HG03196 (cell line): Measurements from ENCODE around the gene EIF4B.
A peak's percentile ranks its signal among the peaks of the same experiment; 100 is the strongest.

Source experiments
- ATAC-seq: cut with Tn5 transposase; IDR thresholded peaks from one replicate; pipeline ENCODE4 v1.9.1; 2021; ENCODE audit not compliant: unreplicated experiment

EIF4B gene

GRCh38 chr12:53067993-53068770, 61.9 kb downstream of the EIF4B start:
- ATAC-seq = no peak

DNA sequence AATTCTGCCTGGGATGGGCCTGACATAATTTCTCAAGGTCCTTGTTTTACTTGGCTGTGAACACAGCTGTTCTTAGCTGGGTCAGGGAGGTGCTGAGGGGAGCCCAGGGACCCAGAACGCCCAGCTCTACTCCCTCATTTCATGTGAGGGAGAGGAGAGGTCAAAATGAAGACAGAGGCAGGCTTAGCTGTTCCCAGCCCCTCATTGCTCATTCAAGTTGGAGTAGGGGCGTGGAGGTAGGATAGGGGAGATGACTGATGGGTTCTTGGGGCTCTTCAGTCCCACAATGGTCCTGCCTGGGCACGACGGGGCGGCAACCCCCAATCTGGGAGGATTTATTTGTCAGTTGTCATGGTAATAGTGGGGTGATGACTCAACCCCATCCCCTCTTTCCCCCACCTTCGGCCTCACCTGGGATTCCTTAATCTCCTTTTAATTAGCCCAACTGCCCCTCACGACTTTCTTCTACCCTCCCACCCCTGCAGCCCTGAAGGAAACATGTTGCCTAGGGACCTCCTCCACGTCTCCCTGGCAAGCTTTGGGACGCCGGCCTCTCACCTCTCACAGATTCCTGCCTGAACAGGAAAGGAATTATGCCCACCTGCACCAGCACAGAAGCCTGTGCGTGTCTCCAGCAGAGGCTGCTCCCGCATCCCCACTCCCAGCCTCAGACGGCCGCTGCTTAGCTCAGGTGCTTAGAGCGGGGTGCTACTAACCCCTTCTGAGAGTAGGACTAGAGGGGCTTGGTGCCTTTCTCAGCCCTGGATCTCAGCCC, 62.7 kb downstream of the EIF4B start:
- ATAC-seq = no peak

DNA sequence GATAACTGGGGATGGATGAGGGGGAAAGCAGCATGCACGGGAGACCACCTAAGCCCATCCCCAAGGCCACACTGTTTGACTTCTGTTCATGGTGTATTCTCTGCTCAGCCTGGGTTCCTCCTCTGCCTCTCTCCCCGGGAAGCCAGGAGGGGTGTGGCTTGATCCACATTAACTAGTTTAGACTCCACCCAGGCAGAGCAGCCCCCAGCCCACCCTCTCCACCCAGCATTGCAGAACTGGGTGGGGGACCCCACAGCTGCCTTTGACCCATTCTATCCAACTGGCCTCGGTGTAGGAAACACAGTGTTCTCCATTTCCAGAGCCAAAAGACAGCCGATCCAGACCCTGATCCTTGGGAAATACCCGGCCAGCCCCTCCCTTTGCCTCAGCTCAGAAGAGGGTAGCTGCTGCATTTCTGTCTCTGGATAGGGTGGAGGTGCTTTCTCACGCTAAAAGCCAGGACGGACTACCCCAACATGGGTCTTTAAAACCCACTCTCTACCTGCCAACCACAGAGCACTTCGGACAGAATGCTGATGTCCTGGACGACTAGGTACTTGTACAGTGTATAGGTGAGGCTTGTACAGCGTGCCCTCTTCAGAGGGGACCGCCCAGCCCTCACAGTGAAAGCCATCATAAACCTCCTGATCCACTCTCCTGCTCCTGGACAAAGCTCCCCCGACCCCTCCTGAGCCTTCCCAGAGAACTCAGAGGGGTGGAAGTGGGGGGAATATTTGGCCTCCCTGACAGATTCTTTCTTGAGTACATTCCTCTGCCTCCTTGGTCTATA, 63.6 kb downstream of the EIF4B start:
- ATAC-seq = no peak

DNA sequence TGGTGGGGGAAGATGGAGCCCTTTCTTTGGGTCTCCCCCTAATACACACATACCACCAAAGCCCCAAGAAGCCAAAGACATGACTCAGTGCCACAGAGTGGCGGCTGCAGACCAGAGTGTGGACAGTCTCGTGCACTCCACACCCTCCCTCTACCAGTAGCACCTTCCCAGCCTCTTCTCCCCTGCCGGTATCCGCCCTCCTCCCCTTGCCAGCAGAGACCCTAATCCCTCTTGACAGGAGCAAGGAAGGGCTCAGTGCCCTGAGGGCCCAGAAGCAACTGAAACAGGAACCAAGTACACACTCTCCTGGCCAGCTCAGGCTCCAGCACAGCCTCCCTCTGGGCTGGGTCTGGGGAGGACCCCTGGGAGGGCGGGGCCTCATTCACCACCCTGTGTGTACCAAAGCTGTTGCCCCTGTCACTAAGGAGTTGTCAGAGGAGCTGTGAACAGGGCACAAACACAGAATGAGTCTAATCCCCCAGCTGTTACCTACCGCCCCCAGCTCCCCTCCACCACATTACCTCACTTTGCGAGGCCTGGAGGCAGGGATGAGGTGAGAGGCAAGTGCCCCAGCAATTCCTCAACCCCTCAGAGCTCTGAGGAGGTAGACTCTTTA, 64.7 kb downstream of the EIF4B start:
- ATAC-seq = no peak

- ATAC-seq = no peak
Observed at GRCh38 chr12:53071591-53072551, 65.6 kb downstream of the EIF4B start.

DNA sequence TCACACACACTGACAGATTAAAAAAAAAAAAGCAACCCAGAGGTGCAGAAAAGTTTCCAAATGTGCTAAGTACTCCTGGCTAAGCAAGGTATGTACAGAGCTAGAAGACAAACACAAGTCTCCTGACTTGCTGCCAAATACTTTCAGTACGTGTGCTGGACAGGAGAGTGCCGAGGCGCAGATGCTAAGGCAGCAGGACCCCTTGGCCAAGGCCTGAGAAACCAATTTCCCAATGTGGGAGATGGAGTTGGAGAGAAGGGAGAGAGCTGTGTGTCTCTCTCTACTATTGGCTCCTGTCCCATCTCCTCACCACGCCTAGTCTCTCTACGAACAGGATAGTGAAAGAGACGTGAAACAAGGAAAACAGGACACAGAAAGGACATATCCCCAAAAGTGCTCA, 67.6 kb downstream of the EIF4B start:
- ATAC-seq = no peak

- no peak for ATAC-seq
Observed at GRCh38 chr12:53074283-53074998, 68.2 kb downstream of the EIF4B start.

DNA sequence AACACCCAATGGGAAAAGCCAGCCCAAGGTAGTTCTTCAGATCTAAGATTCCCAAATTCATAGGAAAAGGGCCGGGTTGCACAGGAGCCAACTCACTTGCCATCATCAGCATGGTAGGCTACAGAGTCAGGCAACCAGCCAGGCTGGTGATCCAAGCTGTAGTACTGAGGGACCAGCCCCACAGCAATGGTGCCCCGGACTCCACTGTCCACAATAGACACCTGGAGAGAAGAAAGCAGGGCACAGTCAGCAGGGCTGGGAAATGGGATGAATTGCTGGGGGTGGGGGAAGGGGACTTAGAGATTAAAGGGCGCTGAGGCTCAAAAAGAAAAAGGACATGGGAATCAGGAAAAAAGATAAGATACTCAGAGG, 68.7 kb downstream of the EIF4B start:
- no peak for ATAC-seq

- no peak for ATAC-seq
Observed at GRCh38 chr12:53076461-53076860, 70.2 kb downstream of the EIF4B start.

DNA sequence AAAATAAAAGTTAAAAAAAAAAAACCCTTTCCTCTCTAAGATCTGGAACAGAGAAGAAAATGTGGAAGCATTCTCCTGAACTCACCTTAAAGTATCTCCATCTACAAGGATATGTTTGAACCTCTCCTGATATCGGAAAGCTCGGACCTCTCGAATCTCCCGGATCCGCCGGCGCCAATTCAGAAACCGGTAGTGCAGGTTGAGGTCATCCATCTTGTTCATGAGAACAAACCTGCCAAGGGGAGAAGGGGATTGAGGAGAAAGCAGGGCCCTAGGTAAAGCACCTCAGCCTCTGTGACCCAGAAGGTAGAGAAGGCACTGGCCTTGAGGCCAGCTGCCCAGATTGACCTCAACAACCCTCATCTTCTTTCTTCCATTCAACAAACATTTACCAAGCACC, 70.8 kb downstream of the EIF4B start:
- no peak for ATAC-seq

- ATAC-seq = peak; percentile 9
Observed at GRCh38 chr12:53078425-53079225, 72.4 kb downstream of the EIF4B start.

DNA sequence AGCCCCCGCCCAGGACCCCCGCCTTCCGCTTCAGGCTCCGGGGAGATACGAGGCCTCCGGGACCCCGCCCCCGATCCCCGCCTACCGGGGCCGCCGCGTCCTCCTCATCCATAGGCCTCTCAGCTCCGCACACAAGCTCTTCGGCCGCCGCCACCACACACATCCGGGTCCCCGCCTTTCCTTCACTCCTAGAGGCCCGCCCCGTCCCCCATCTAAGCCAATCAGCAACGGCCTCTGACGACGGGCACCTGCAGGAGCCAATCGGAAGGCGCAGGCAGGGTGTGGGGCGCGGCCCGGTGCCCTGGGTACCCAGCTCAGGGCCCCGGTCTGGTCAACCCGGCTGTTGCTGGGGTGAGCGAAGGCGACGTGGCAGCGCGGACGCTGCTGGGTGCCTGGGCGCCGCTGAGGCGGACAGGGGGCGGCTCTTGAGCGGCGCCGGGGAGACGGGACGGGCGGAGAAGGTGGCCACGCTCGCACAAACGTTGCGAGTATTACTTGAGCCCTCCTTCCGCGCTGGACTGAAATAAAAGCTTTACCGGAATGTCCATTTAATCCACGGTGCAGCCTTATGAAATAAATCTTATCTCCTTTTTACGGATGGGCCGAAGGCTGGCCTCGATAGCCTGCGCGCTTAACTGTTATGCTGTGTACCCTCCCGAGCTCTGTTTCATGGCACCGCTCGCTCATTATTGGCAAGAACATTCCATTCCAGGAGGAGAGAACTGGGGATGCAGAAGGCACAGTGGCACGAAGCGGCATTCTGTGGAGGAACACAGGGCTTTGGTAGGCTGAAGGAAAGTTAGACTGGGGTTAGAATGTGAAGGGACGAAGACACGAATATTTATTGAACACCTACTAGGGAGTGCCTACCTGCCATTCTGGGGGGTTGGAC, 73.2 kb downstream of the EIF4B start, which contains the start of gene SPRYD3:
SPRYD3 (minus strand) TSS at position 165 of the 892 bp plus-strand sequence; CDS start at position 108, 57 bp downstream.
- ATAC-seq = peak; percentile 98

GRCh38 chr12:53082637-53083175, 76.5 kb downstream of the EIF4B start:
- ATAC-seq = no peak

GRCh38 chr12:53086361-53086760, 80.1 kb downstream of the EIF4B start:
- no peak for ATAC-seq

GRCh38 chr12:53090105-53090504, 83.8 kb downstream of the EIF4B start:
- ATAC-seq = no peak

- ATAC-seq = no peak
Observed at GRCh38 chr12:53090554-53090953, 84.3 kb downstream of the EIF4B start.

DNA sequence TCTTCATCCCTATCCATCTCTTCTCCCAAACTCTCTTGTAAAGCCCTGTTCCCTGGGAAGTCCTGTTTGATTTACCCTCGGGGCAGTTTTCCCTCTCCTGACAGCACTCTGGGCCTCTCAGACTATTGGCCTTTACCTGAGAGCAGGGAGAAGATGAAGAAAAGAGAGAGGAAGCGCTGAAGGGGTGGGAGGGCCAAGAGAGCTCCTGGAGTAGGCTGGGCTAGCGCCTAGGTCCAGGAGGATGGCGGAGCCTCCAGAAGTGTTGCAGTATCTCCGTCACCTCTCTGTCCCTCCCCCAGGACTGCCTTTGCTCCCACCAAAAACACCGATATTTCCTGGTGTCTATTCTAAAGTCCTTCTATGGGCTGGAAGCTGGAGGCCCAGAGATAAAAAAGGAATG, 85.5 kb downstream of the EIF4B start:
- ATAC-seq = no peak
